ENCODE measurements around the gene MTMR6.

DNA sequence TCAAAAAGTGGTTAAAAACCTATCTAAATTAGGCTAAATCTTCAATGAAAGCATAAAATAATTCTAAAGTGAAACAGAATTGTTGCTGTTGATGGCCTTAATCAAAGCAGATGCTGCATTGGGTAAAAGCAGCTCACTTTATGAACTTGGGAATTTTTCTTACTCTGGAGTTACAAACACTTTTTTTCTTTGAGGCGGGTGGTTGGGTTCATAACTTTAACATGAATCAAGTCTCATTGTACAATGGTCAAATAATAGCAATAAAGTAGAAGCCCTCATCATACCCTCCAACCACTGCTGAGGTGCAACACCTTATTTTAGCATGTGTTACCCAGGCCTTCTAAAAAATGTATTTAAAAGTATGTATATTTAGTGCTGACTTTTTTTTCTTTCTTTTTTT, 43.3 kb upstream of the MTMR6 start:
- TF ChIP-seq, protein P1, sequence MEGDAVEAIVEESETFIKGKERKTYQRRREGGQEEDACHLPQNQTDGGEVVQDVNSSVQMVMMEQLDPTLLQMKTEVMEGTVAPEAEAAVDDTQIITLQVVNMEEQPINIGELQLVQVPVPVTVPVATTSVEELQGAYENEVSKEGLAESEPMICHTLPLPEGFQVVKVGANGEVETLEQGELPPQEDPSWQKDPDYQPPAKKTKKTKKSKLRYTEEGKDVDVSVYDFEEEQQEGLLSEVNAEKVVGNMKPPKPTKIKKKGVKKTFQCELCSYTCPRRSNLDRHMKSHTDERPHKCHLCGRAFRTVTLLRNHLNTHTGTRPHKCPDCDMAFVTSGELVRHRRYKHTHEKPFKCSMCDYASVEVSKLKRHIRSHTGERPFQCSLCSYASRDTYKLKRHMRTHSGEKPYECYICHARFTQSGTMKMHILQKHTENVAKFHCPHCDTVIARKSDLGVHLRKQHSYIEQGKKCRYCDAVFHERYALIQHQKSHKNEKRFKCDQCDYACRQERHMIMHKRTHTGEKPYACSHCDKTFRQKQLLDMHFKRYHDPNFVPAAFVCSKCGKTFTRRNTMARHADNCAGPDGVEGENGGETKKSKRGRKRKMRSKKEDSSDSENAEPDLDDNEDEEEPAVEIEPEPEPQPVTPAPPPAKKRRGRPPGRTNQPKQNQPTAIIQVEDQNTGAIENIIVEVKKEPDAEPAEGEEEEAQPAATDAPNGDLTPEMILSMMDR (conservative IDR thresholded peaks at IDR 0.05; ENCODE audit: low read depth, low read length), result no peak
- no peak for TF ChIP-seq EZH2 (IDR thresholded peaks at IDR 0.05; ENCODE audit: borderline replicate concordance, low read depth, low read length, poor library complexity, severe bottlenecking)
